GM19452 (cell line): ENCODE results near the gene ITGA11.

Experiments
- ATAC-seq: cut with Tn5 transposase; IDR thresholded peaks from one replicate; pipeline ENCODE4 v1.9.1; 2021; ENCODE audit not compliant: unreplicated experiment

Gene ITGA11

GRCh38 chr15:68274201-68274848 lies 157.6 kb downstream of the ITGA11 start:
- no peak for ATAC-seq

- no peak for ATAC-seq
Observed at GRCh38 chr15:68272721-68273271, 159.2 kb downstream of the ITGA11 start.

GRCh38 chr15:68271854-68272471 lies 160.0 kb downstream of the ITGA11 start:
- ATAC-seq = no peak

GRCh38 chr15:68268405-68268804 lies 163.6 kb downstream of the ITGA11 start:
- no peak for ATAC-seq

- ATAC-seq = no peak
Observed at GRCh38 chr15:68265674-68266073, 166.3 kb downstream of the ITGA11 start.

GRCh38 chr15:68265081-68265480 lies 166.9 kb downstream of the ITGA11 start:
- no peak for ATAC-seq

GRCh38 chr15:68264282-68264681 lies 167.7 kb downstream of the ITGA11 start:
- no peak for ATAC-seq

GRCh38 chr15:68262514-68263356 lies 169.2 kb downstream of the ITGA11 start:
- no peak for ATAC-seq

- ATAC-seq = no peak
Observed at GRCh38 chr15:68261980-68262379, 170.0 kb downstream of the ITGA11 start.

- no peak for ATAC-seq
Observed at GRCh38 chr15:68261241-68261640, 170.7 kb downstream of the ITGA11 start.

- ATAC-seq = no peak
Observed at GRCh38 chr15:68259883-68260282, 172.1 kb downstream of the ITGA11 start.

- ATAC-seq = no peak
Observed at GRCh38 chr15:68258692-68259091, 173.3 kb downstream of the ITGA11 start.

- ATAC-seq = no peak
Observed at GRCh38 chr15:68256675-68257450, 175.1 kb downstream of the ITGA11 start.

- ATAC-seq = no peak
Observed at GRCh38 chr15:68252925-68253534, 178.9 kb downstream of the ITGA11 start.

GRCh38 chr15:68249058-68249713 lies 182.8 kb downstream of the ITGA11 start:
- no peak for ATAC-seq
